ENCODE data around the gene AKNA. TPM values are rescaled to one million over a fixed set of nuclear protein-coding genes. Genes with fewer than 3 reads are reported as not detected.

AKNA gene
- total and polyA plus RNA-seq, 2 of the 8 experiments (the other 6 are each of a cell fraction or from before 2014, with no cell fraction given): 21.0 to 27.4 TPM

DNA sequence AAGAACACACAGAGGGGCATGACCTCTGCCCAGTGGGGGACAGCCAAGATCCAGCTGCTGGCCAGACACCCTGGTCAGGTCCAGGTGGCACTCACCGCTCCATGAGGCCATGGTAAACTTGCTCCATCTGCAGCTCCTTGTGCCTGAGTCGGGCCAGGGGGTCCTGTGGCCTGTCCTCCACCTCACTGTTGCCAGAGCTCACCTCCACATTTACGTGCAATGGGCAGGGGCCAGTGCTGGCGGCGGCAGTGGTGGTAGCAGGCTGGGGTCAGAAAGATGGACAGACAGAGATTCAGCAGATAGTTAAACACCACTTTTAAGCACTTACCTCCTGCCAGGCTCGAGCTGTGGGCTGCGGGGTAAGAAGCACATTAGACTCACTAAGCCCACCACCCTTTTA lies 28.0 kb downstream of the AKNA start:
- Histone ChIP-seq H3K14ac (ENCODE audit: insufficient read length) (no peak overlapping the region), H2BK120ac (replicated peaks; ENCODE audit: low read depth, low read length) (no peak overlapping the region), H3K4me1 (replicated peaks in 1 of 4; ENCODE audit: control insufficient read depth in 3 of 4, insufficient read depth in 4 of 4, low read length in 3 of 4) (no peaks in the 10 kb centered on the region), H3K9me3 (ENCODE audit: insufficient read depth in 2 of 2, low read depth in 1 of 2, low read length in 1 of 2) (no peaks in the 10 kb centered on the region), H2BK15ac (ENCODE audit: low read length) (no peak overlapping the region), H3K79me1 (ENCODE audit: low read depth, low read length) (no peaks in the 10 kb centered on the region), H2BK20ac (ENCODE audit: low read length) (no peak overlapping the region), H4K8ac (ENCODE audit: extremely low read depth, insufficient read depth, low read length) (no peak overlapping the region), H3K79me2 (ENCODE audit: control insufficient read depth in 1 of 2, insufficient read depth in 2 of 2, low read length in 2 of 2) (no peaks in the 10 kb centered on the region), H3K23me2 (ENCODE audit: low read depth, low read length) (no peaks in the 10 kb centered on the region), H2BK12ac (ENCODE audit: low read depth, low read length) (no peak overlapping the region), H3K27me3 (replicated peaks in 1 of 4; ENCODE audit: control insufficient read depth in 3 of 4, extremely low read depth in 1 of 4, insufficient read depth in 3 of 4, low read length in 3 of 4) (no peaks in the 10 kb centered on the region), H3K18ac (ENCODE audit: extremely low read depth, low read length) (no peak overlapping the region), H4K91ac (replicated peaks; ENCODE audit: insufficient read length, low read length) (no peak overlapping the region), H4K20me1 (replicated peaks in 1 of 2; ENCODE audit: control insufficient read depth in 1 of 2, insufficient read depth in 2 of 2, low read length in 2 of 2) (peaks cover 0 to 5% of the 10 kb centered on the region in 2 experiments), H3K36me3 (ENCODE audit: control insufficient read depth in 2 of 4, insufficient read depth in 4 of 4, low read length in 3 of 4) (peaks cover 16 to 65% (median 54%) of the 10 kb centered on the region in 4 experiments), H3K56ac (replicated peaks; ENCODE audit: insufficient read length, low read depth, low read length) (no peak overlapping the region), H2BK5ac (ENCODE audit: low read depth, low read length) (no peak overlapping the region), H3K4me3 (ENCODE audit: extremely low read depth in 1 of 4, insufficient read depth in 2 of 4, low read depth in 3 of 4, low read length in 4 of 4) (no peak overlapping the region), H4K5ac (ENCODE audit: insufficient read length, low read depth, low read length) (no peak overlapping the region), H3K27ac (ENCODE audit: low read depth, low read length) (no peak overlapping the region), H3K4me2 (ENCODE audit: insufficient read depth in 1 of 2, low read depth in 2 of 2, low read length in 2 of 2) (no peak overlapping the region), H2AFZ (ENCODE audit: low read length) (no peak overlapping the region), H3K23ac (ENCODE audit: insufficient read length) (no peak overlapping the region), H3K4ac (replicated peaks; ENCODE audit: insufficient read length, low read depth, low read length) (no peak overlapping the region), H2AK5ac (ENCODE audit: low read depth, low read length) (no peak overlapping the region), H3K9ac (replicated peaks in 1 of 4; ENCODE audit: extremely low read depth in 1 of 4, low read depth in 3 of 4, low read length in 3 of 4) (no peak overlapping the region)
- 90% methylated on average over 7 of the region's 7 CpGs; no CpG with 5 or more reads in 1 of the 2 experiments for WGBS, 2 experiments (ENCODE audit: extremely low coverage in 1 of 2, insufficient coverage in 1 of 2, insufficient read length in 1 of 2, insufficient replicate concordance in 2 of 2, low coverage in 1 of 2, low lambda C conversion rate in 2 of 2, missing lambda C conversion rate in 1 of 2)
- CTCF ChIA-PET (ENCODE audit: partially characterized antibody): interaction anchor here (0.7 to 1.2 kb wide), 3 partner anchors 20 to 267 kb away, joined by 3 to 4 read pairs (median 3); no protein-coding TSS in a partner anchor
- FAIRE-seq: no peak
- DNase-seq (ENCODE audit: low read depth in 1 of 2, low spot score in 2 of 2): no peak
- POLR2A ChIA-PET (ENCODE audit: partially characterized antibody): interaction anchor here (1.1 to 1.3 kb wide), 2 partner anchors 12 to 23 kb away, joined by 3 read pairs; no protein-coding TSS in a partner anchor
- TF ChIP-seq MAFK (IDR thresholded peaks at IDR 0.05; ENCODE audit: low read depth, low read length) (no peak), YY1 (IDR thresholded peaks at IDR 0.05; ENCODE audit: low read depth, low read length) (no peak), CEBPB (IDR thresholded peaks at IDR 0.05; ENCODE audit: low read depth, low read length) (no peak), BRCA1 (IDR thresholded peaks at IDR 0.05; ENCODE audit: low read depth, low read length) (no peak), FOSL1 (IDR thresholded peaks at IDR 0.05; ENCODE audit: insufficient read depth, low read depth, low read length) (no peak), KDM4A (IDR thresholded peaks at IDR 0.05; ENCODE audit: low read depth, low read length, severe bottlenecking) (no peak), NRF1 (IDR thresholded peaks at IDR 0.05; ENCODE audit: low read depth, low read length) (no peak), SIX5 (IDR thresholded peaks at IDR 0.05; ENCODE audit: low read depth, low read length) (no peak), EGR1 (IDR thresholded peaks at IDR 0.05; ENCODE audit: borderline replicate concordance, low read depth, low read length) (no peak), CBX5 (IDR thresholded peaks at IDR 0.05; ENCODE audit: low read depth, low read length) (no peak), SAP30 (IDR thresholded peaks at IDR 0.05; ENCODE audit: insufficient read depth, insufficient replicate concordance, low read length) (no peak), GTF2F1 (IDR thresholded peaks at IDR 0.05; ENCODE audit: borderline replicate concordance, low read depth, low read length) (no peak), TAF1 (IDR thresholded peaks at IDR 0.05; ENCODE audit: low read depth, low read length) (no peak), RBBP5 (IDR thresholded peaks at IDR 0.05; ENCODE audit: borderline replicate concordance, low read depth, low read length) (no peak), RFX5 (IDR thresholded peaks at IDR 0.05; ENCODE audit: borderline replicate concordance, low read depth, low read length) (no peak), BCL11A (IDR thresholded peaks at IDR 0.05; ENCODE audit: low read depth in 2 of 2, low read length in 2 of 2) (no peak)
